HG03097 (cell line): ENCODE measurements around the gene PSORS1C2.
"Not testable (repeated sequence)": the region's sequence is repeated elsewhere in the genome, so short reads cannot be mapped to it uniquely, and the experiment has no call there.

Experiments used
- ATAC-seq: cut with Tn5 transposase; IDR thresholded peaks from one replicate; pipeline ENCODE4 v1.9.1; 2021; ENCODE audit not compliant: unreplicated experiment, low FRiP score

Gene PSORS1C2

DNA sequence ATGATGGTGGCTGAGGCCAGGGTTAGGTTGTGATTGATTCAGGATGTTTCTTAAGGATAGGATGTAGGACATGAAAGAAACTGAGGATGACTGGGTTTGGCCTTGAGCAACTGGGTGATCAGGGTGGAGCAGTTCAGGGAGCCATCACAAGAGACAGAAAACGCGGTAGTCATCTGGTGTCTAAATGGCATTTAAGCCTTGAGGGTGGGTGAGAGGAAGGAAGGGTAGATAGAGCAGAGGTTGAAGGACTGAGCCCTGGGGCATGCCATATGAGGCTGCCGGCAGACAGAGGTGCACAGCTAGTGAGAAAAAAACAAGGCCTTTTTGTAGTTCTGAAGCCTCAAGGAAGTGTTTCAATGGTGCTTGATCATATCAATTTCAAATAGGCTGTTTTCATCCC, 29.7 kb upstream of the PSORS1C2 start:
- ATAC-seq: no peak

DNA sequence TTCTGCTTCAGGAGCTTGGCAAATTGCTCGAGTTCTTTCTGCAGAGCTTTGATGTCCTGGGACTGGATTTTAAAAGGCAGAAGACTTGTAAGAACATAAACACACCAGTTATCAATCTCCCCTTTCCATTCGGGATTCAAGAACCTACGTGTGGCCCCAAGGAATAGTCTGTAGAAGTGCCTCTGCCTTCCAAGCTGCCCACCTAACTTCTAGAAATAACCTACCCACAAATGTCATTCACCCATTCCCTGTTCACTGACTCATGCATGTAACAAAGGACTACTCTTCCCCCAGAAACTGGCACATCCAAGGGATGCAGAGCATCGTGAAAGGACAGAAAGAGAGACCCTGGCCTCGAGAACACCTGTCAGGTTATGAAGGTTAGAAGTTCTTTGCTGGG, 27.1 kb upstream of the PSORS1C2 start:
- no peak for ATAC-seq

GRCh38 chr6:31165064-31165832, 26.4 kb upstream of the PSORS1C2 start:
- not testable (repeated sequence) for ATAC-seq

DNA sequence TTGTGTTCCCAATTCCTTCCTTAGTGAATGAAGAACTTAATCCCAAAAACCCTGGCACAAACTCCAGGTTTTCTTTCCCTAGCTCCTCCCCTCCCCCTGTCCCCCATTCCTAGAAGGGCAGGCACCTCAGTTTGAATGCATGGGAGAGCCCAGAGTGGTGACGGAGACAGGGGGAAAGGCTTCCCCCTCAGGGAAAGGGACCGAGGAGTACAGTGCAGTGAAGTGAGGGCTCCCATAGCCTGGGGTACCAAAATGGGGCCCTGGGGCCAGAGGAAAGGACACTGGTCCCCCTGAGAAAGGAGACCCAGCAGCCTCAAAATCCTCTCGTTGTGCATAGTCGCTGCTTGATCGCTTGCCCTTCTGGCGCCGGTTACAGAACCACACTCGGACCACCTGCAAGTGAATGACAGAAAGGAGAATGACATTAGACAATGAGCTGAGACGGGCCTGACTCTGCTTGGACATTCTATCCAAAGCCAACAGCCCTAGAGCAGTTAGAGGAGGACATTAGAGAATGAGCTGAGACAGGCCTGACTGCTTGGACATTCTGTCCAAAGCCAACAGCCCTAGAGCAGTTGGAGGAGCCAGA, 25.7 kb upstream of the PSORS1C2 start:
- ATAC-seq: not testable (repeated sequence)

GRCh38 chr6:31163922-31164321, 25.1 kb upstream of the PSORS1C2 start:
- ATAC-seq: no peak

GRCh38 chr6:31162463-31163165, 23.7 kb upstream of the PSORS1C2 start:
- no peak for ATAC-seq

- no peak for ATAC-seq
Observed at GRCh38 chr6:31161216-31162126, 22.6 kb upstream of the PSORS1C2 start.

GRCh38 chr6:31158863-31159855, 20.3 kb upstream of the PSORS1C2 start:
- no peak for ATAC-seq

DNA sequence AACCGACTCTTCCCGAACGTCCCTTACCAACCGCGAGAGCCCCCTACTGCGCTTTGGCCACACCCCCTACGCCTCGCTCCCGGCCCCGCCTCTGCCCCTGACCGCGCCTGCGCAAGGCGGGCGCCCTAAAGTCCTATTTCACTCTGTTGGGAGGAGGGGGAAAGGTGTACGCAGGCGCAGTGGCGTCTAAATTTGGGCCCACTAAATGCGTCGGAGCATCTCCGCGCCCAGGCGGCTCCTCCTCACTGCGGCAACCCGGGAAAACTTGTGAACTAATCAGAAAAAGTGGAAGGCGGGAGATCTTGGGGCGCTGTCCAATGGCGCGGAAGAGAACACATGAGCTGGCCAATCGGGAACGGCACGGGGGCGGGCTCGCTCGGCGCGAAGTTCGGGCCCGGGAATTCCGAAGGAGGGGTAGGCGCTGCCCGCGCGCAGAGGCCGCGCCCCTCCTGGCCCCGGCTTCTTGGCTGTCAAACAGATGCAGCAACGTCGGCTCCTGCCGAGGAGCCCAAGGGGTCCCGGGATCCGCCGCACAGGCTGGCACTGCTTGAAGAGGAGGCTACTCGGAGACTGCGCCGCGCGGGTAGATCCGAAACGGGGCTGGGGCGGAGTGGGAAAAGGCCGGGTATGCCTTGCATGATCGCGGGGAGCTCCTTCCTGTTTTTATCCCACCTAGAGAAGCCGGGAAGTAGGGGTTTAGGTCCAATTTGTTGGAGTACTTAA, 19.4 kb upstream of the PSORS1C2 start, which contains the start of gene TCF19:
Gene TCF19 (plus strand): TSS at position 450 of the 723 bp plus-strand sequence. CDS start 881 bp downstream, outside the sequence.
- ATAC-seq: peak; percentile 81

- no peak for ATAC-seq
Observed at GRCh38 chr6:31157513-31158139, 18.8 kb upstream of the PSORS1C2 start, which contains the start of gene CCHCR1. CCHCR1 (minus strand) TSS chr6:31157802; CDS start chr6:31157600, 202 bp downstream.

DNA sequence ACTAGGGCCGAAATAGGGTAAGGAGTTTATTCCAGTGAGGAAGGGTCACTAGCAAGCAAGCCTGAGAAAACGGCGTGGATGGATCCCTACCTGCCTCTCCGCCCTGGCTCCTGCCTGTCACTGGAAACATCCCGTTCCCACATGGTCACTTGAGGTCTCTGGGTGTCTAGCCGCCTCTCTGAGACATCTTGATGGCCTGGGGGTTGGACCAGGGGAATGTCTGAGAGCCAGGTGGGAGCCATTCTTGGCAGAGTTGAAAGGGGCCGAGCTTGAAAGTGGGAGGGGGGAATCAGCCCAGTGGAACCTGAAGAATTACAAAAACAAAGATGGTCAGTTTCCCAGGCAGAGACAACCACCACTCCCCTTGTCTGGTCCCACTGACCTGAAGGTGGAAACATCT, 17.8 kb upstream of the PSORS1C2 start:
- no peak for ATAC-seq

DNA sequence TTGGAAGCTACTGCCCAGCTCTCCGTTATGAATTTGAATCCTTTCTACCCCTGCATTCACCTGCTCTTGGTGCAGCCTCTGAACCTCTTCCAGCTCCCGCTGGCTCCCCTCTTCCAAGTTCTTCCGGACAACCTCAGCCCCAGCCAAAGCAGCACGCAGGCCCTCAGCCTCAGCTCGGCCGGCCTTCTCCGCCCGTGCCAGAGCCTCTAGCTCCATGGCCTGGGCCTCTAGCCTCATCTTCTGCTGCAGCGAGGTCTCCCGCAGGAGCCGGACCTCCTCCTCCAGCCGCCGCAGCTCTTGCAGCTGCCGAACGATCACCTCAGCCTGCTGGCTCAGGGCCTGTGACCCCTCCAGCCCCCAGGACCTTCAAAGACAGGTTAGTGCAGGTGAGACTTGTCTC, 15.6 kb upstream of the PSORS1C2 start:
- ATAC-seq: no peak

- no peak for ATAC-seq
Observed at GRCh38 chr6:31152781-31153180, 13.9 kb upstream of the PSORS1C2 start.

DNA sequence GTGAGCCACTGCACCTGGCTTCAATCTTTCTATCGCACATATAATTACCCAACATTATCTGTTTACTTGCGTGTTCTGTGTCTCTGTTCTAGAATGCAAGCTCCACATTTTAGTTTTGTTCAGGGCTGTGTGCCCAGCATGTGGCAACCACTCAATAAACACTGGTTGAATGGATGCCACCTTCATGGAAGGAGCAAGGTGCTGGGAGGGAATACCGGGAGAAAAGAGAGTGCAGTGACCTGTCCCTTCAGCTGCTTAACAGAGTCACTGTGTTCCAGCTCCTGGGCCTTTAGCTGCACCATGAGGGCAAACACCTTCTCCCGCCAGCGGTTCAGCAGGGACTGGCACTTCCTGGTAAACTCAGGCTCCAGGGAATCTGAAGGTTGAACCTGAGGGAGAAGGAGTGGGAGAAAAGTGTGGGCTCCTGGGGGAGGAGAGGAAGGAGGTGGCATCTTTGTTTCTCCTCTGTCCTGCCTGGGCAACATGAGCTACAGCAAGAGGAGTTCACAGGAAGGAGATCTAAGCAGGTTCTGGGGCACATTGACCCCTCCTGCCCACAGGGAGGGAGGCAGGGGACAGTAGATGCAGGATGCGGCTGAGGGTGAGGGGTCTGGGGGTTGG, 11.1 kb upstream of the PSORS1C2 start:
- ATAC-seq: no peak

- ATAC-seq: no peak
Observed at GRCh38 chr6:31145386-31145785, 6.5 kb upstream of the PSORS1C2 start.

DNA sequence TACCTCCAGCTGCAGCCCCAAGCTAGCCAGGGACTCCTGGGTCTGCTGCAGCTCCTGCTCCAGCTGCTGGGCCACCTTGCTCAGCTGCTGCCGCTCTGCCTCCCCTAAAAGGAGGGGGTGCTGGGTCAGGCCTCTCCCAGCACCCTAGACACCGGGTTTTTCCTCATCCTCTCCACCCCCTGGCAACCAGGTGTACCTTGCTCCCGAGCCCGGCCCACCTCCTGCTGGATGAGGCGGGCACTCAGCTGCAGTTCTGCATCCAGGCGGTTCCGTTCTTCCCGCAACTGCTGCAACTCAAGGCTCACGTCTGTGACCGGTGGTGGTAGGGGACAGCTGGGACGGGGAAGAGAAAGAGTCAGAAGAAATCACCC, 6.1 kb upstream of the PSORS1C2 start:
- ATAC-seq: no peak

GRCh38 chr6:31144296-31144969, 5.6 kb upstream of the PSORS1C2 start:
- no peak for ATAC-seq
